Muscle of leg (tissue), 11 donors: ENCODE data around the gene KIAA1755. TPM values are rescaled to one million over a fixed set of nuclear protein-coding genes. Genes with fewer than 3 reads are reported as not detected.
A peak's percentile ranks its signal among the peaks of the same experiment; 100 is the strongest.

ENCODE experiments used
- DNase-seq: peaks from one replicate; pipeline ENCODE4 v3.0.0; 2013
- H3K27ac ChIP-seq: one replicate; pipeline ENCODE4 v1.5.1; 2013; ENCODE audit warnings: mild to moderate bottlenecking, low read length, control low read depth
- H3K27me3 ChIP-seq: one replicate; pipeline ENCODE4 v1.6.1; 2013; ENCODE audit warnings: low read length; ENCODE audit not compliant: control insufficient read depth, insufficient read depth
- H3K36me3 ChIP-seq: one replicate; pipeline ENCODE4 v1.6.1; 2013; ENCODE audit warnings: low read length; ENCODE audit not compliant: control insufficient read depth, insufficient read depth
- H3K4me1 ChIP-seq: one replicate; pipeline ENCODE4 v1.6.1; 2013; ENCODE audit warnings: low read length; ENCODE audit not compliant: control insufficient read depth, insufficient read depth
- H3K4me3 ChIP-seq: one replicate; pipeline ENCODE4 v1.5.1; 2013; ENCODE audit warnings: low read length, control low read depth
- H3K9me3 ChIP-seq: replicated peaks from 2 replicates; pipeline ENCODE4 v1.6.1; 2013; ENCODE audit warnings: low read depth, low read length; ENCODE audit not compliant: control insufficient read depth
- WGBS: methylation state at CpG from one replicate; pipeline ENCODE4 v1.1.5; 2013; ENCODE audit warnings: missing lambda C conversion rate; ENCODE audit not compliant: insufficient coverage; 5-methylcytosine and 5-hydroxymethylcytosine counted together
- polyA plus RNA-seq, 8 donors: library from polyadenylated mRNA; unstranded; fragments of 120-200 nt; gene quantifications; one replicate each; pipeline versions ENCODE4 v1.2.1 to v1.2.3, GENCODE V29; 2013; ENCODE audit warnings: inconsistent platforms in 1 of 8, low replicate concordance in 1 of 8; ENCODE audit not compliant: insufficient read length in 8 of 8, insufficient read depth in 1 of 8
- total RNA-seq: library from RNA; stranded (reverse); fragments of 120-200 nt; gene quantifications from one replicate; pipeline ENCODE4 v1.2.4, GENCODE V29; 2013

KIAA1755 gene
- total and polyA plus RNA-seq, 9 donors: 5.0 to 19.6 (median 9.7) TPM

GRCh38 chr20:38213607-38213940 lies 47.0 kb downstream of the KIAA1755 start:
- Histone ChIP-seq H3K4me3 (no peak overlapping the region), H3K36me3 (no peaks in the 10 kb centered on the region), H3K27ac (no peak overlapping the region), H3K9me3 (no peaks in the 10 kb centered on the region), H3K4me1 (peaks cover 25% of the 10 kb centered on the region), H3K27me3 (peaks cover 4% of the 10 kb centered on the region)
- 97% methylated on average over 4 of the region's 5 CpGs for WGBS
- DNase-seq: no peak

DNA sequence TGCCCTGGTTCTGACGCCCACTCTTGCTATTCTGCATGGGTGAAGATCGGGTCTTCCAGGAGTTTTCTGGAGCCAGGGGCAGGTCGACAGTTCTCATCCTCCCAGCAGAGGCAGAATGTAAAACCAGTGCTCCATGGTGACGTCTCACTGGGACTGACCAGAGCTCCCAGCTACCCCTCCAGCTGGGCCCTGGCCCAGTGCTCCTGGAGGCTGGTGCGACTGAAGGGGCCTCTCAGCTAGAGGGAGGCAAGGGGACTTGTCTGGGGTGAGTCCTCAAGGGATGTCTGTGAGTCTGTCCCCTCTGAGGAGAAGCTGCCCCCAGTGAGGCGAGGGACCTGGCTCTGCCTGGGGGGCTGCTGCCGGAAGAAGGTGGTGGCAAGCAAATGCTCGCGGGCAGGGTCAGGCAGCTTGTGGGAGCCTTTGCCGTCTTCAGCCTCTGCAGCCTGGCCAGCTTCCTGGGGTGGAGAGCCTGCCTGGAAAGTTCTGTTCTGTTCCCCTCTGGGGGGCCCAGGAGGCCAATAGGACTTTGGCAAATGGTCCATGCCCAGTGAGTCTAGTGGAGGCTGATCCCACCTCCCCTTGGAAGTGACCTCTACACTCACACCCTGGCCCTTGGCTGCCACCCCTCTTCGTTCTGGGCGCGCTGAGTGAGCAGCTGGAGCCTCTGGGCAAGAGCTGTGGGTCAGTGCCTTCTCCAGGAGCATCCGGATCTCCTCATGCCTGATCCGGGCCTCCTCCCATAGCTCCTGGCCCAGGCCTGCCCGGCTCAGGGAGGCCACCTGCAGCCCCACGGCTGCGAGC lies 47.5 kb downstream of the KIAA1755 start:
- no peak for DNase-seq
- H3K27ac ChIP-seq: no peak overlapping the region
- H3K4me3 ChIP-seq: no peak overlapping the region
- H3K9me3 ChIP-seq: no peaks in the 10 kb centered on the region
- WGBS: 50% methylated on average over 14 of the region's 18 CpGs
- H3K4me1 ChIP-seq: peaks cover 25% of the 10 kb centered on the region
- peaks cover 4% of the 10 kb centered on the region for H3K27me3 ChIP-seq
- no peaks in the 10 kb centered on the region for H3K36me3 ChIP-seq

- 61% methylated on average over 4 of the region's 9 CpGs for WGBS
Observed at GRCh38 chr20:38211200-38212097, 49.1 kb downstream of the KIAA1755 start.

DNA sequence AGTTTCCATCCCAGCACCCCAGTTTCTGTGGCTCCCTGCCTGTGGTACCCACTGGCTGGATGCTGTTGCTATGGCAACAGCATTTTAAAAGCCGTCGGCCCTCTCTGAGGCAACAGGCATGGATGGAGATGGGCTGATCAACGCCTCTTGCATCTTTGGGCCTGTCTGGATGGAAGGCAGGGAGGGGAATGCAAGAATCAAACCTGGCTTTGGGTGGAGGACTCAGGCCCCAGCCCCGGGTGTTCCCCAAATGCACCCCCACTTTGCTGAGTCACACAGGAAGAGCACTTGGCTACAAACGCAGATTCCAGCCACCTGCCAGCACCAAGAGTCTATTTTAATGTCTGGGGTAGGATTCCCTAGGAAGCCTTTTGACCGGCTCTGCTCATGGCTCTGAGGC lies 49.8 kb downstream of the KIAA1755 start:
- no peaks in the 10 kb centered on the region for H3K36me3 ChIP-seq
- H3K9me3 ChIP-seq: peaks cover 3% of the 10 kb centered on the region
- H3K27me3 ChIP-seq: peaks cover 4% of the 10 kb centered on the region
- no peak overlapping the region for H3K4me3 ChIP-seq
- DNase-seq: no peak
- 32% methylated on average over 3 of the region's 6 CpGs for WGBS
- peaks cover 25% of the 10 kb centered on the region for H3K4me1 ChIP-seq
- H3K27ac ChIP-seq: no peak overlapping the region

More at GRCh38 chr20:38211200-38212097, 49.1 kb downstream of the KIAA1755 start:
- Histone ChIP-seq H3K36me3 (no peaks in the 10 kb centered on the region), H3K9me3 (no peaks in the 10 kb centered on the region), H3K27ac (no peak overlapping the region), H3K4me1 (peaks cover 25% of the 10 kb centered on the region), H3K4me3 (no peak overlapping the region), H3K27me3 (peaks cover 4% of the 10 kb centered on the region)
- no peak for DNase-seq

- DNase-seq: no peak
- Histone ChIP-seq H3K9me3 (peaks cover 3% of the 10 kb centered on the region), H3K4me3 (no peak overlapping the region), H3K27me3 (peaks cover 4% of the 10 kb centered on the region), H3K27ac (no peak overlapping the region), H3K4me1 (peaks cover 25% of the 10 kb centered on the region), H3K36me3 (no peaks in the 10 kb centered on the region)
- WGBS: 94% methylated on average over 3 of the region's 3 CpGs
Observed at GRCh38 chr20:38209736-38210405, 50.7 kb downstream of the KIAA1755 start.

- peak; percentile 73 for DNase-seq
- no peak overlapping the region for H3K4me3 ChIP-seq
- H3K9me3 ChIP-seq: peaks cover 3% of the 10 kb centered on the region
- H3K27me3 ChIP-seq: peaks cover 4% of the 10 kb centered on the region
- H3K36me3 ChIP-seq: no peaks in the 10 kb centered on the region
- WGBS: 43% methylated on average over 3 of the region's 4 CpGs
- peaks cover 25% of the 10 kb centered on the region for H3K4me1 ChIP-seq
- no peak overlapping the region for H3K27ac ChIP-seq
Observed at GRCh38 chr20:38209054-38209675, 51.4 kb downstream of the KIAA1755 start.

- WGBS: 94% methylated on average over 2 of the region's 3 CpGs
- H3K36me3 ChIP-seq: no peaks in the 10 kb centered on the region
Observed at GRCh38 chr20:38208523-38208922, 52.0 kb downstream of the KIAA1755 start.

GRCh38 chr20:38208088-38208487 lies 52.4 kb downstream of the KIAA1755 start:
- H3K36me3 ChIP-seq: no peaks in the 10 kb centered on the region
- H3K27me3 ChIP-seq: peaks cover 4% of the 10 kb centered on the region
- peaks cover 3% of the 10 kb centered on the region for H3K9me3 ChIP-seq
- no peak overlapping the region for H3K27ac ChIP-seq
- 50% methylated on average over 1 of the region's 1 CpG for WGBS
- no peak overlapping the region for H3K4me3 ChIP-seq
- DNase-seq: no peak
- peaks cover 23% of the 10 kb centered on the region for H3K4me1 ChIP-seq

More at GRCh38 chr20:38208523-38208922, 52.0 kb downstream of the KIAA1755 start:
- H3K27ac ChIP-seq: no peak overlapping the region
- peaks cover 4% of the 10 kb centered on the region for H3K27me3 ChIP-seq
- H3K4me3 ChIP-seq: no peak overlapping the region
- no peak for DNase-seq
- H3K9me3 ChIP-seq: peaks cover 3% of the 10 kb centered on the region
- H3K4me1 ChIP-seq: peaks cover 25% of the 10 kb centered on the region

GRCh38 chr20:38207621-38208020 lies 52.9 kb downstream of the KIAA1755 start:
- Histone ChIP-seq H3K36me3 (no peaks in the 10 kb centered on the region), H3K9me3 (peaks cover 3% of the 10 kb centered on the region), H3K27ac (no peak overlapping the region), H3K27me3 (peaks cover 2% of the 10 kb centered on the region), H3K4me1 (peaks cover 19% of the 10 kb centered on the region), H3K4me3 (no peak overlapping the region)
- no peak for DNase-seq
- WGBS: no CpG with 5 or more reads among the region's 2 CpGs
